Neural progenitor cell (in vitro differentiated cells): ENCODE data around the gene KRTAP10-5. TPM values are rescaled to one million over a fixed set of nuclear protein-coding genes. Genes with fewer than 3 reads are reported as not detected.

Experiments
- DNase-seq: peaks from one replicate; pipeline ENCODE4 v3.0.0-alpha.2; 2016; ENCODE audit warnings: low spot score
- H2AFZ ChIP-seq: fragments of 200-600 bp; sonication (generic); replicated peaks from 2 replicates; pipeline ENCODE4 v1.6.1; 2016; ENCODE audit warnings: antibody characterized with exemption
- H3F3A ChIP-seq: fragments of 200-600 bp; sonication (generic); 2 replicates; pipeline ENCODE4 v1.6.1; 2016; ENCODE audit warnings: antibody characterized with exemption, low read depth
- H3K27ac ChIP-seq: fragments of 200-600 bp; sonication (generic); 2 replicates; pipeline ENCODE4 v1.5.1; 2016; ENCODE audit warnings: mild to moderate bottlenecking
- H3K27me3 ChIP-seq: fragments of 200-600 bp; sonication (generic); 2 replicates; pipeline ENCODE4 v1.6.1; 2016; ENCODE audit warnings: mild to moderate bottlenecking, moderate library complexity
- H3K36me3 ChIP-seq: fragments of 200-600 bp; sonication (generic); 2 replicates; pipeline ENCODE4 v1.5.1; 2016
- H3K4me1 ChIP-seq: fragments of 200-600 bp; sonication (generic); 2 replicates; pipeline ENCODE4 v1.6.1; 2016; ENCODE audit warnings: mixed run types
- H3K4me2 ChIP-seq: fragments of 200-600 bp; sonication (generic); 2 replicates; pipeline ENCODE4 v1.6.1; 2016
- H3K4me3 ChIP-seq: fragments of 200-600 bp; sonication (generic); 2 replicates; pipeline ENCODE4 v1.5.1; 2016
- H3K79me2 ChIP-seq: fragments of 200-600 bp; sonication (generic); 2 replicates; pipeline ENCODE4 v1.6.1; 2016; ENCODE audit warnings: low read depth
- H3K9ac ChIP-seq: fragments of 200-600 bp; sonication (generic); 2 replicates; pipeline ENCODE4 v1.6.1; 2016
- H3K9me3 ChIP-seq: fragments of 200-600 bp; sonication (generic); 2 replicates; pipeline ENCODE4 v1.5.1; 2016; ENCODE audit warnings: low read depth
- H4K20me1 ChIP-seq: fragments of 200-600 bp; sonication (generic); 2 replicates; pipeline ENCODE4 v1.6.1; 2016; ENCODE audit warnings: low read depth
- H3K27ac Mint-ChIP-seq: 3 replicates; pipeline ENCODE4 v1.8.0; 2021; ENCODE audit warnings: mixed read lengths
- H3K27me3 Mint-ChIP-seq: 2 replicates; pipeline ENCODE4 v1.8.0; 2022; ENCODE audit warnings: low read depth, mild to moderate bottlenecking, inconsistent platforms, moderate library complexity, mixed read lengths; ENCODE audit not compliant: insufficient read depth
- H3K36me3 Mint-ChIP-seq: 3 replicates; pipeline ENCODE4 v1.8.0; 2021; ENCODE audit warnings: mixed read lengths
- H3K4me1 Mint-ChIP-seq: 3 replicates; pipeline ENCODE4 v1.8.0; 2021; ENCODE audit warnings: mixed read lengths
- H3K4me3 Mint-ChIP-seq: 3 replicates; pipeline ENCODE4 v1.8.0; 2021; ENCODE audit warnings: mild to moderate bottlenecking, moderate library complexity, mixed read lengths
- H3K9me3 Mint-ChIP-seq: 3 replicates; pipeline ENCODE4 v1.8.0; 2020; ENCODE audit warnings: mixed read lengths
- EZH2 ChIP-seq: fragments of 200-600 bp; sonication (generic); IDR thresholded peaks from 2 replicates; pipeline ENCODE4 v1.6.1; 2017; ENCODE audit warnings: antibody characterized with exemption, mild to moderate bottlenecking, moderate library complexity
- EZH2phosphoT487 ChIP-seq: fragments of 200-600 bp; sonication (generic); IDR thresholded peaks from 2 replicates; pipeline ENCODE4 v1.6.1; 2017; ENCODE audit warnings: antibody characterized with exemption
- total RNA-seq: library from RNA; depleted of rRNA; stranded (reverse); fragments of >200 nt; gene quantifications from 2 replicates; pipeline ENCODE4 v1.2.3, GENCODE V29; 2015; ENCODE audit warnings: low replicate concordance
- TF ChIP-seq, protein P1 (sequence below): fragments of 200-600 bp; sonication (generic); IDR thresholded peaks from 2 replicates; pipeline ENCODE4 v1.5.1; 2017; ENCODE audit warnings: antibody characterized with exemption, mild to moderate bottlenecking

Gene KRTAP10-5
- total RNA-seq, 1 donor from 2014 or later = not detected

- no peaks in the 10 kb centered on the region for H3K27me3 Mint-ChIP-seq
- H3K4me3 Mint-ChIP-seq = no peak overlapping the region
- no peaks in the 10 kb centered on the region for H4K20me1 ChIP-seq
- peaks cover 15% of the 10 kb centered on the region for H3K9me3 ChIP-seq
- H3F3A ChIP-seq = peaks cover 9% of the 10 kb centered on the region
- H3K27ac Mint-ChIP-seq = no peak overlapping the region
- peaks cover 23% of the 10 kb centered on the region for H3K9me3 Mint-ChIP-seq
- TF ChIP-seq, protein P1, sequence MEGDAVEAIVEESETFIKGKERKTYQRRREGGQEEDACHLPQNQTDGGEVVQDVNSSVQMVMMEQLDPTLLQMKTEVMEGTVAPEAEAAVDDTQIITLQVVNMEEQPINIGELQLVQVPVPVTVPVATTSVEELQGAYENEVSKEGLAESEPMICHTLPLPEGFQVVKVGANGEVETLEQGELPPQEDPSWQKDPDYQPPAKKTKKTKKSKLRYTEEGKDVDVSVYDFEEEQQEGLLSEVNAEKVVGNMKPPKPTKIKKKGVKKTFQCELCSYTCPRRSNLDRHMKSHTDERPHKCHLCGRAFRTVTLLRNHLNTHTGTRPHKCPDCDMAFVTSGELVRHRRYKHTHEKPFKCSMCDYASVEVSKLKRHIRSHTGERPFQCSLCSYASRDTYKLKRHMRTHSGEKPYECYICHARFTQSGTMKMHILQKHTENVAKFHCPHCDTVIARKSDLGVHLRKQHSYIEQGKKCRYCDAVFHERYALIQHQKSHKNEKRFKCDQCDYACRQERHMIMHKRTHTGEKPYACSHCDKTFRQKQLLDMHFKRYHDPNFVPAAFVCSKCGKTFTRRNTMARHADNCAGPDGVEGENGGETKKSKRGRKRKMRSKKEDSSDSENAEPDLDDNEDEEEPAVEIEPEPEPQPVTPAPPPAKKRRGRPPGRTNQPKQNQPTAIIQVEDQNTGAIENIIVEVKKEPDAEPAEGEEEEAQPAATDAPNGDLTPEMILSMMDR = no peak
- TF ChIP-seq EZH2phosphoT487 = no peak
- TF ChIP-seq EZH2 = no peak
- H3K36me3 ChIP-seq = no peaks in the 10 kb centered on the region
- H3K4me3 ChIP-seq = no peak overlapping the region
- H3K27me3 ChIP-seq = no peaks in the 10 kb centered on the region
- no peak overlapping the region for H2AFZ ChIP-seq
- H3K27ac ChIP-seq = no peak overlapping the region
- H3K4me1 ChIP-seq = peaks cover 15% of the 10 kb centered on the region
- H3K4me2 ChIP-seq = no peak overlapping the region
- no peaks in the 10 kb centered on the region for H3K79me2 ChIP-seq
- H3K9ac ChIP-seq = no peak overlapping the region
- no peaks in the 10 kb centered on the region for H3K36me3 Mint-ChIP-seq
- H3K4me1 Mint-ChIP-seq = peaks cover 14% of the 10 kb centered on the region
- no peak for DNase-seq
These were observed 35.8 kb downstream of the KRTAP10-5 start for GRCh38 chr21:44544566-44544965.

DNA sequence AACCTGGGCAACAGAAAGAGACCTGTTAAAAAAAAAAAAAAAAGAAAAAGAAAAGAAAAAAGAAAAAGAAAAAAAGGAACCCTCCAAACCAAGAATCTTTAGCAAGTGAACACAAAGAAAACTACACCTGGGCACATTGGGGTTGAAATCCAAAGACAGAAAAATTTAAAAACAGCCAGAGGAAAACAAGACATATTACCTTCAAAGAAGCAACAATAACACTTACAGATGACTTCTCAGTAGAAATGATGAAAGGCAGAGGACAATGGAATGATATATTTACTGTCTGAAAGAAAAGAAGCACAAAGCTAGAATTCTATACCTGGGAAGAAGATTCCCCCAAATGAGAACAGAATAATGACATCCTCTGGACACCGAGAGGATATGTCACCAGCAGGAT, 37.7 kb downstream of the KRTAP10-5 start:
- peaks cover 20% of the 10 kb centered on the region for H3K9me3 Mint-ChIP-seq
- H3K27ac ChIP-seq = no peak overlapping the region
- H3K4me2 ChIP-seq = no peak overlapping the region
- H3K9me3 ChIP-seq = peaks cover 15% of the 10 kb centered on the region
- no peaks in the 10 kb centered on the region for H4K20me1 ChIP-seq
- H3K27me3 ChIP-seq = no peaks in the 10 kb centered on the region
- no peak overlapping the region for H3K9ac ChIP-seq
- H3K27me3 Mint-ChIP-seq = no peaks in the 10 kb centered on the region
- no peak for DNase-seq
- no peak overlapping the region for H2AFZ ChIP-seq
- H3K27ac Mint-ChIP-seq = no peak overlapping the region
- H3F3A ChIP-seq = no peaks in the 10 kb centered on the region
- no peaks in the 10 kb centered on the region for H3K36me3 Mint-ChIP-seq
- H3K4me1 Mint-ChIP-seq = no peaks in the 10 kb centered on the region
- TF ChIP-seq, protein P1 = no peak
- no peak for TF ChIP-seq EZH2
- no peak for TF ChIP-seq EZH2phosphoT487
- H3K36me3 ChIP-seq = no peaks in the 10 kb centered on the region
- H3K4me3 Mint-ChIP-seq = no peak overlapping the region
- H3K79me2 ChIP-seq = no peaks in the 10 kb centered on the region
- no peak overlapping the region for H3K4me3 ChIP-seq
- no peaks in the 10 kb centered on the region for H3K4me1 ChIP-seq

- Histone ChIP-seq H3K27ac (no peak overlapping the region), H3K9me3 (peaks cover 11% of the 10 kb centered on the region), H4K20me1 (no peaks in the 10 kb centered on the region), H3K27me3 (no peaks in the 10 kb centered on the region), H3K36me3 (no peaks in the 10 kb centered on the region), H3K79me2 (no peaks in the 10 kb centered on the region), H3K9ac (no peak overlapping the region), H3K4me3 (no peak overlapping the region), H2AFZ (no peak overlapping the region), H3F3A (no peaks in the 10 kb centered on the region), H3K4me1 (no peaks in the 10 kb centered on the region), H3K4me2 (no peak overlapping the region)
- no peak overlapping the region for H3K4me3 Mint-ChIP-seq
- H3K36me3 Mint-ChIP-seq = no peaks in the 10 kb centered on the region
- H3K4me1 Mint-ChIP-seq = no peaks in the 10 kb centered on the region
- DNase-seq = no peak
- peaks cover 9% of the 10 kb centered on the region for H3K9me3 Mint-ChIP-seq
- TF ChIP-seq, protein P1 = no peak
- TF ChIP-seq EZH2 (no peak), EZH2phosphoT487 (no peak)
- H3K27ac Mint-ChIP-seq = no peak overlapping the region
- no peaks in the 10 kb centered on the region for H3K27me3 Mint-ChIP-seq
These were observed 39.6 kb downstream of the KRTAP10-5 start for GRCh38 chr21:44540741-44541288.
